RWPE1 (cell line): ENCODE data around the gene FCRLA.
"Not testable (repeated sequence)": the region's sequence is repeated elsewhere in the genome, so short reads cannot be mapped to it uniquely, and the experiment has no call there.

Source experiments
- CTCF ChIA-PET: fragments of 350-600 bp; sonication (Branson Sonifier 250); formaldehyde crosslinking; extraction: SDS; loops from one replicate; lab custom pipeline; 2021; lab: Yijun Ruan, JAX
- POLR2A ChIA-PET: fragments of 400-600 bp; formaldehyde crosslinking; extraction: SDS; loops from one replicate; lab custom pipeline; 2020; ENCODE audit warnings: antibody characterized with exemption; ENCODE audit not compliant: low non-redundant PET; lab: Yijun Ruan, JAX
- DNase-seq: peaks from one replicate; pipeline ENCODE4 v3.0.0; 2012; ENCODE audit warnings: low spot score
- H3K27ac ChIP-seq: fragments of 450-650 bp; 2 replicates; pipeline ENCODE4 v1.5.1; 2017
- TF ChIP-seq, protein P1 (sequence below): fragments of 450-650 bp; conservative IDR thresholded peaks from 2 replicates; pipeline ENCODE4 v1.5.1; 2017; ENCODE audit warnings: low read depth, mild to moderate bottlenecking

FCRLA gene, protein sequence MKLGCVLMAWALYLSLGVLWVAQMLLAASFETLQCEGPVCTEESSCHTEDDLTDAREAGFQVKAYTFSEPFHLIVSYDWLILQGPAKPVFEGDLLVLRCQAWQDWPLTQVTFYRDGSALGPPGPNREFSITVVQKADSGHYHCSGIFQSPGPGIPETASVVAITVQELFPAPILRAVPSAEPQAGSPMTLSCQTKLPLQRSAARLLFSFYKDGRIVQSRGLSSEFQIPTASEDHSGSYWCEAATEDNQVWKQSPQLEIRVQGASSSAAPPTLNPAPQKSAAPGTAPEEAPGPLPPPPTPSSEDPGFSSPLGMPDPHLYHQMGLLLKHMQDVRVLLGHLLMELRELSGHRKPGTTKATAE

DNA sequence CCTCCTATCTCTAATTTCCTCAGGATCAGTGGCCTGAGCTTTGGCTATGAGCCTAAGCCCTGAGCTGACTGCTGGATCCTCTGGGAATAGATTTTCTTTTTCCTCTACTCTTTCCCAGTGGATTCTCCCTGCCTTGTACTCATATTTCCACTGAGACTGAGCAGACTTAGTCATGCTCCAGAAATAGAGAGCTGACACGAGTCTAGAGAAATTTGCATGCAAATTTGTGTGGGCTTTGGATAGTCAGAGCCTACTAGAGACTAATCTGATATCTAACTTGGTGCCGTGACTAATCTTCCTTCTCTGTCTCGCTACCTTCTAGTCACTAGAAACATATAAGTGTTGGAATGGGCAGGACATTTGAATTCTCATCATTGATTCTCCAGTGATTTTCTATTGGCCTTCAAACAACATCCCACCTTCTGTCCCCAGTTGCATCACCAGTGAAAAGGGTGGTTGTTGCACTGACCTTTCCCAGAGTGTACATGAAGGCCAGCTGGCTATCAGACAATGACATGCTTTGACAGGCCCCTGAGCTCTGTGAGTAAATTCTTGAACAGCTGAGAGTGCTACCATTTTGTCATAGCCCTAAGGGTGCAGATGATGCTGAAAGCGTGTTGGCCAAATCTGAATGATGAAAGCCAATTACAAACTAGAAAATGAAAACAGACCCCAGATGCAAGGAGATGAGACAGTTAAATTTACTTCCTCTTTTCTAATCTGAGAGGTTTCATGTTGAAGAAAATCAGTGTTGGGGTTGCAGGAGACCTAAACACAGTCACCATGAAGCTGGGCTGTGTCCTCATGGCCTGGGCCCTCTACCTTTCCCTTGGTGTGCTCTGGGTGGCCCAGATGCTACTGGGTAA, at the start of gene FCRLA:
TSS of gene FCRLA (plus strand) at position 748 of the 866 bp plus-strand sequence. CDS start at position 784, 36 bp downstream.
- CTCF ChIA-PET, result interaction anchor here (0.6 to 0.7 kb wide), 3 partner anchors 16 to 607 kb away, joined by 3 read pairs; no protein-coding TSS in a partner anchor
- POLR2A ChIA-PET, result no interaction called here
- TF ChIP-seq, protein P1, sequence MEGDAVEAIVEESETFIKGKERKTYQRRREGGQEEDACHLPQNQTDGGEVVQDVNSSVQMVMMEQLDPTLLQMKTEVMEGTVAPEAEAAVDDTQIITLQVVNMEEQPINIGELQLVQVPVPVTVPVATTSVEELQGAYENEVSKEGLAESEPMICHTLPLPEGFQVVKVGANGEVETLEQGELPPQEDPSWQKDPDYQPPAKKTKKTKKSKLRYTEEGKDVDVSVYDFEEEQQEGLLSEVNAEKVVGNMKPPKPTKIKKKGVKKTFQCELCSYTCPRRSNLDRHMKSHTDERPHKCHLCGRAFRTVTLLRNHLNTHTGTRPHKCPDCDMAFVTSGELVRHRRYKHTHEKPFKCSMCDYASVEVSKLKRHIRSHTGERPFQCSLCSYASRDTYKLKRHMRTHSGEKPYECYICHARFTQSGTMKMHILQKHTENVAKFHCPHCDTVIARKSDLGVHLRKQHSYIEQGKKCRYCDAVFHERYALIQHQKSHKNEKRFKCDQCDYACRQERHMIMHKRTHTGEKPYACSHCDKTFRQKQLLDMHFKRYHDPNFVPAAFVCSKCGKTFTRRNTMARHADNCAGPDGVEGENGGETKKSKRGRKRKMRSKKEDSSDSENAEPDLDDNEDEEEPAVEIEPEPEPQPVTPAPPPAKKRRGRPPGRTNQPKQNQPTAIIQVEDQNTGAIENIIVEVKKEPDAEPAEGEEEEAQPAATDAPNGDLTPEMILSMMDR, result no peak
- peak within 1 kb of the TSS; percentile 56; the same call in 1 of the 2 replicates for H3K27ac ChIP-seq
- DNase-seq, result peak; percentile 53

DNA sequence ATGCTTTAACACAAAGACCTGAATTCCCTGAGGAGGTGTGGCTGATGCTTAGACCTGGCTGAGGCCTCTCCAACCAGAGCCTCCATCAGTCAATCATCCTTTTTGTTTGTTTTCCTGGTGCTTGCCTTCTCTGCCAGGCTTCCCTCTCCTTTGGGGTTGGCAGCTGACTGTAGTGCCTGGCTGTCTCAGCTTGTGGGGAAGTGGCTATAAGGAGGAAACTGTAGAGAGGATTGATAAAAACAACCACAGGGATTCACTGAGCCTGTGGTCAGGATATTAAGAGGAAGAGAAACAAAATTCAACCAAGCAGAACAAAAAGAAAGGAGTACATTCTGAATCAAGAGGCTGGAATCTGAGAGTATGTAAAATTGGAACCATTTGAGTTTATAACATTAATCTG, 48.5 kb upstream of the FCRLA start:
- H3K27ac ChIP-seq, POLR2A ChIA-PET, CTCF ChIA-PET, DNase-seq: not testable (repeated sequence)

DNA sequence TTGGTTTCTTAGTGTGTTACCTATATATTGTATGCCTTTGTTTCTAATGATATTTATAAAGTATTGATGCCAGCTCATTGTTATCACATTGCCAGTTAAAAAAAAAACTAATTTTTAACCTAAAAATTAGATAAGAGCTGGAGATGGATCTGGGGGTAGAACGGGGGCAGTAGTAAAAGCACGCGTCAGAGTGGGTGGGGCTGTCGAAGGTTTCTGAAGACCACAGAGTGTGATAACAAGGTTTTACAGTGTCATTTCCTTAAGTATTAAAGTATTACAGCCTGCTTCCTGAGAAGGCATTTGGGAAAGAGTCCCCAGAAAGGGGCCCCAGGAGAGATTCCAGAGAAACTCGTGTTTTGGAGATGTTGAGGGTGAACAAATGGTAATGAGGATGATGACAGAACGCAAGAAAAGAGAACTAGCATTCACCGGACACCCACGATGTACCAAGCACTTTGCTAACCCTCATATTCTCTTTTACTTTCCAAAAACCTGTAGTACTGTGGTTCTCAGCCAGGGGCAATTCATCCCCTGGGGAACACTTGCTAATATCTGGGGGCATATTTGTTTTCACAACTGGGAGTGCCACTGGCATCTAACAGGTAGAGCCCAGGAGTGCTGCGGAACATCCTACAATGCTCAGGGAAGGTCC, 45.2 kb upstream of the FCRLA start:
- DNase-seq, CTCF ChIA-PET, H3K27ac ChIP-seq, POLR2A ChIA-PET: not testable (repeated sequence)

DNA sequence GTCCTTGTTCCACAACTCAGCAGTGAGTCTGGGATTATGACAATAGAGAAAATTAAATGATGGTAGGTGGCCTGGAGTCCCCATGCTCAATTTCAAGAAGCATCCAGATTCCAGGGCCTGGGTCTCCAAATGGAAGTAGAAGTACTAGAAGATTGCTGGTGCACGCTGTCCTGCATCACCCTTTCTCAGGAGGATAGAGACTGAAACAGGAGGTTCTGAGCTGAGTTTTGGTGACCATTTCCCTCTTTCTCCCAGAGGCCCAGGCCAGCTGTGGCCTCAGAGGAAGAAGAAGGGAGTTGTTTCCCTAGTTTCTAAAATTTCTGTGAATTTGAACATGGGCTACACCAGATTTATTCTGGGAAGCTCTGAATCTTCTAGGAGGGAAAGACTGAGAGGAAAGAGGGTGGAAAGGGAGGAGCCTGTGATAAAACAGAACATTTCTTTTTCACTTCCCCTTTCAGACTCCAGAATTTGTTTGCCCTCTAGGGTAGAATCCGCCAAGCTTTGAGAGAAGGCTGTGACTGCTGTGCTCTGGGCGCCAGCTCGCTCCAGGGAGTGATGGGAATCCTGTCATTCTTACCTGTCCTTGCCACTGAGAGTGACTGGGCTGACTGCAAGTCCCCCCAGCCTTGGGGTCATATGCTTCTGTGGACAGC, 44.2 kb upstream of the FCRLA start, which contains the start of gene FCGR2B:
TSS of gene FCGR2B (plus strand) at position 460 of the 656 bp plus-strand sequence. CDS start at position 559, 99 bp downstream.
- CTCF ChIA-PET, POLR2A ChIA-PET, H3K27ac ChIP-seq, DNase-seq: not testable (repeated sequence)

DNA sequence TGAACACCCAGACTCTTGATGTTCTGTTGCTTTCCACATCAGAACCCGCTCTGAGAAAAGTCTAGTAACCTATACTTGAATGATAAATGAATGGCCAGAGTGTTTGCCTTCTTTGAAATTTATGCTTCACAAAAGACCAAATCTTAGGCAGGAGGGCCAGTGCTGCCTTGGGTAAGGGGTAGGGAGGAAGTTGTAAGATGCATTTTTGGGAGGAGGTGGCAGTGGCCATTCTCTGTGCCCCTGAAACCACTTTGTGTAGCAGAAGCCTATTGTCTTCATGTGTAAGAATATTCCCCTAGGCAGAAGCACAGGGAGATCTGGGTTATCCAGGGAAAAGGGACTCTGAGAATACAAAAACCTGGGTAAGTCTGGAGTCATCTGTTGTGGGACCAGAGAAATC, 43.5 kb upstream of the FCRLA start:
- DNase-seq, H3K27ac ChIP-seq, CTCF ChIA-PET, POLR2A ChIA-PET: not testable (repeated sequence)

DNA sequence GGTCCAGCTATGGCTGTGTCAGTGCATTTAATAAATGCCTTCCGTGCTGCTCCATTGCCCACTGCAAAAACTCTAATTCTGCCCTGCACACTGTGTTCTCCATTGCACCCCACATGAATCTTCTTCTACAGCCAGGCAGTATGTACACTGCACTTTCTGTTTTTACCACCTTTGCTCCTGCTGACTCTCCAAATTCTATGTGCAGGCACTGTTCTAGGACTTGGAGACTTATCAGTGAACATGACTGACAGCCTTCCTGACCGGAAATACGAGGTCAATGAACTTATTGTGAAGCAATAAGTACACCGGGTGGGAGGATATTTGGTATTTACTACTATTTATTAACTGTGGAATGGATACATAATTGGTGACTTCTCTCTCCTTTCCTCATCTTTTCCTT, 42.3 kb upstream of the FCRLA start:
- POLR2A ChIA-PET, H3K27ac ChIP-seq, DNase-seq, CTCF ChIA-PET: not testable (repeated sequence)

DNA sequence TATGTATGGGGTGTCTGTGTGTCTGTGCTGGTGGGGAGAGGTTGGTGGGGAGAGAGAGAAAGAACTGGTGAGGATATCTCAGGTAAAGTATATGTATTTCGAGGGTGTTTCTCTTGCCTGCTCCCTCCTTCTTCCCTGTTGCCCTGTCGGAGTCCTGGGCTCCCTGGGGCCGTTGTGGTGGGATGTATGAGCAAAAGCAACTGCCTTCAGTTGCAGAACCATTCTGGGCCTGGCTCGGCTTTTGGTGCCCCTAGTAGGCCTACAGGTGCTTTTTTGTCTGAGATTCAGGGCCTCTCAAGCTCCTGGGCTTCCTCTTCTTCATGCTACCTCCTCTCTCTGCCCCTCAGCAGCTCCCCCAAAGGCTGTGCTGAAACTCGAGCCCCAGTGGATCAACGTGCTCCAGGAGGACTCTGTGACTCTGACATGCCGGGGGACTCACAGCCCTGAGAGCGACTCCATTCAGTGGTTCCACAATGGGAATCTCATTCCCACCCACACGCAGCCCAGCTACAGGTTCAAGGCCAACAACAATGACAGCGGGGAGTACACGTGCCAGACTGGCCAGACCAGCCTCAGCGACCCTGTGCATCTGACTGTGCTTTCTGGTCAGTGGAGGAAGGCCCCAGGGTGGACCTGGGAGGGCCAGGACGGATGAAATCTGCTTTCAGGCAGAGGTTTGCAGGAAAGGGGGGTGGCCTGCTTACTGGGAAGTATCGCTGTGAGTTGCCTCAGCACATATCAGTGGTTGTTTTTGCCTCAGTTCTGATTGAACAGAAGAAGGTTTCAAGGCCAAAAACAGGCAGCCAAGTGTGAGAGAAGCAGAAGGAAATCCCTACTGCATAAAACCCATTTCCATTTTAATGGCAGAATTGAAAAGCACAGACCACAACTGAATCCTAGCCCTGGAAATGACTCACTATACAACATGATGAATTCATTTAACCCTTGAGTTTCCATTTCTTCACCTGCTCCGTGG, 35.7 kb upstream of the FCRLA start:
- H3K27ac ChIP-seq, CTCF ChIA-PET, DNase-seq, POLR2A ChIA-PET: not testable (repeated sequence)

DNA sequence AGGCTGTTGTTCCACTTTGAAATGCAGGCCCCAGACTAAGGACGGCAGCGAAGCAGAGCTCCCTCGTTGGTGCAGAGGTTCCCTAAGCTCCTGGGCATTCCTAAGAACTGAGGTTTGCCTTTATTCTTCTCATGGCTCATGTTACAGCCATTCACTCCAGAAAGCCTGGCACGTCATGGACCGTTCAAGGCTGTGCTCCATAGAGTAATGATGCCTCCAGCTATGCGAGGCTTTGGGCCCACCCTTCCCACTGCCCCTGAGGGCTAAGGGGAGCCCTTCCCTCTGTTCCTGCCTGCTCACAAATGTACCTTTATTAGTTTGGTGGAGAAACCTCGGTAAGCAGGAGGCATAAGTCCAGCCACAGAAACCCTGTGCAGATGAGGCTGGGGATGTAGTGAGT, 33.6 kb upstream of the FCRLA start:
- H3K27ac ChIP-seq, POLR2A ChIA-PET, CTCF ChIA-PET, DNase-seq: not testable (repeated sequence)

DNA sequence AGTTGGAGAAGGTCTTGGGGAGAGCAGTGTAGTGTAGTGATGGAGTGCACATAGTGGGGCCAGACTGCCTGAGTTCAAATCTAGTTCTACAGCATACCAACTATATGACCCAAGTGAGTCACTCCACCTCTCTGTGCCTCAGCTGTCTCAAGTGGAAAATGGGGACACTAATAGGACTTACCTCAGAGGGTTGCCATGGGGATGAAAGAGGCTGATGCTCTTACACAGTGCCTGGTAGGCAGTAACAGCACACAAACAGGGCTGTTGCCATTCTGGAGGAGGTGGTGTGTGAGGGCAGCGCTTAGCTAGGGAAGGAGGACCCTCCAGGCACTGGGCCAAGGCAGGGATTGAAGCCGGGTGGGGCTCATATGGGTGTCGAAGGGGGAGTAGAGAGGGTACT, 32.6 kb upstream of the FCRLA start:
- POLR2A ChIA-PET, CTCF ChIA-PET, DNase-seq, H3K27ac ChIP-seq: not testable (repeated sequence)

DNA sequence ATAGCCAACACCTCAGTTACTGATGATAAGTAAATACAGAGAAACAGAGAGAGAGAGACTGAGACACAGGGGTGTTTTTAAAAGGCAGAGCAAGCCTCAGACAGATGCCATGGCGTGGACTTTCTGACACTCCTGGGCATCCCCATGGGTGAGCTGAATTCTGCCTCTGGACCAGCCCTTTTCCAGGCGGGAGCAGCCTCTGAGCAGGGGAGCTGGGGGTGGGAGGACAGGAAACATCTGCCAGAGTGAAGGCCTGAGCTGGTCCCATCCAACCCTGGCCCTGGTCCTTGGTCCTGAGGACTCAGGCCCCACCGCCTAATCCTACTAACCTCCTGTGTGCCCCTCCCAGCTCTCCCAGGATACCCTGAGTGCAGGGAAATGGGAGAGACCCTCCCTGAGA, 32.1 kb upstream of the FCRLA start:
- DNase-seq, POLR2A ChIA-PET, H3K27ac ChIP-seq, CTCF ChIA-PET: not testable (repeated sequence)
